H1 (cell line): ENCODE measurements around the gene CPEB3. TPM values are rescaled to one million over a fixed set of nuclear protein-coding genes. Genes with fewer than 3 reads are reported as not detected.

ENCODE experiments used
- CTCF ChIA-PET: fragments of 300-600 bp; sonication (Branson Sonifier 250); formaldehyde crosslinking; loops from one replicate; lab custom pipeline; 2021; ENCODE audit not compliant: partially characterized antibody; lab: Charles Lee
- POLR2A ChIA-PET: fragments of 300-600 bp; sonication (Branson Sonifier 250); formaldehyde crosslinking; loops from one replicate; lab custom pipeline; 2021; ENCODE audit warnings: inconsistent platforms; ENCODE audit not compliant: partially characterized antibody; lab: Charles Lee
- DNase-seq, 2 experiments: peaks; one replicate each; pipeline versions ENCODE4 v3.0.0 to v3.0.0-alpha.2; 2010 to 2022; ENCODE audit warnings: low spot score in 2 of 2, low read depth in 1 of 2, mixed read lengths in 1 of 2
- FAIRE-seq: peaks from 2 replicates; lab custom pipeline; 2011; peaks lifted over from hg19 to GRCh38; lab: Jason Lieb, UNC
- H2AFZ ChIP-seq: 2 replicates; pipeline ENCODE4 v1.8.1; 2012; ENCODE audit warnings: low read length, inconsistent platforms
- H2AK5ac ChIP-seq: 2 replicates; pipeline ENCODE4 v1.6.1; 2013; ENCODE audit warnings: low read depth, low read length
- H2BK120ac ChIP-seq: replicated peaks from 2 replicates; pipeline ENCODE3; 2013; ENCODE audit warnings: low read depth, low read length, inconsistent platforms
- H2BK12ac ChIP-seq: 2 replicates; pipeline ENCODE4 v1.6.1; 2013; ENCODE audit warnings: low read depth, low read length
- H2BK15ac ChIP-seq: 2 replicates; pipeline ENCODE4 v1.6.1; 2013; ENCODE audit warnings: low read length
- H2BK20ac ChIP-seq: 2 replicates; pipeline ENCODE4 v1.6.1; 2013; ENCODE audit warnings: low read length
- H2BK5ac ChIP-seq: 2 replicates; pipeline ENCODE4 v1.6.1; 2013; ENCODE audit warnings: low read depth, low read length
- H3K14ac ChIP-seq: 2 replicates; pipeline ENCODE4 v1.6.1; 2013; ENCODE audit warnings: inconsistent platforms; ENCODE audit not compliant: insufficient read length
- H3K18ac ChIP-seq: 2 replicates; pipeline ENCODE4 v1.6.1; 2013; ENCODE audit warnings: low read length; ENCODE audit errors: extremely low read depth
- H3K23ac ChIP-seq: 2 replicates; pipeline ENCODE4 v1.6.1; 2013; ENCODE audit warnings: inconsistent platforms; ENCODE audit not compliant: insufficient read length
- H3K23me2 ChIP-seq: 2 replicates; pipeline ENCODE4 v1.6.1; 2013; ENCODE audit warnings: low read depth, low read length
- H3K27ac ChIP-seq: 2 replicates; pipeline ENCODE4 v1.6.1; 2011; ENCODE audit warnings: low read depth, low read length, inconsistent platforms
- H3K27me3 ChIP-seq, 4 experiments: replicated peaks in 1 of 4; 1 replicate in 1 of 4; 2 replicates in 3 of 4; pipeline versions ENCODE4 v1.6.1 to v1.8.1; 2011 to 2013; ENCODE audit warnings: low read length in 3 of 4, mild to moderate bottlenecking in 3 of 4, inconsistent platforms in 2 of 4, mixed read lengths in 2 of 4, moderate library complexity in 1 of 4; ENCODE audit not compliant: control insufficient read depth in 3 of 4, insufficient read depth in 3 of 4; ENCODE audit errors: extremely low read depth in 1 of 4
- H3K36me3 ChIP-seq, 4 experiments: 2 replicates each; pipeline versions ENCODE4 v1.6.1 to v1.8.1; 2011 to 2013; ENCODE audit warnings: mild to moderate bottlenecking in 4 of 4, low read length in 3 of 4, moderate library complexity in 2 of 4, control low read depth in 1 of 4, inconsistent platforms in 1 of 4; ENCODE audit not compliant: insufficient read depth in 4 of 4, control insufficient read depth in 2 of 4
- H3K4ac ChIP-seq: replicated peaks from 2 replicates; pipeline ENCODE3; 2013; ENCODE audit warnings: low read length, low read depth, mixed read lengths, inconsistent platforms; ENCODE audit not compliant: insufficient read length
- H3K4me1 ChIP-seq, 4 experiments: replicated peaks in 1 of 4; 1 replicate in 1 of 4; 2 replicates in 3 of 4; pipeline versions ENCODE4 v1.6.1 to v1.8.1; 2011 to 2013; ENCODE audit warnings: low read length in 3 of 4, inconsistent platforms in 2 of 4, mixed read lengths in 1 of 4; ENCODE audit not compliant: insufficient read depth in 4 of 4, control insufficient read depth in 3 of 4
- H3K4me2 ChIP-seq, 2 experiments: 2 replicates each; pipeline versions ENCODE4 v1.6.1 to v1.8.1; 2011 to 2013; ENCODE audit warnings: low read depth in 2 of 2, low read length in 2 of 2, control low read depth in 1 of 2, inconsistent platforms in 1 of 2, mild to moderate bottlenecking in 1 of 2; ENCODE audit not compliant: insufficient read depth in 1 of 2
- H3K4me3 ChIP-seq, 4 experiments: fragments of 200-600, 300-600 bp in 1 of 4; sonication (generic), shearing (Covaris generic), sonication (Bioruptor Twin) in 1 of 4; 2 replicates each; pipeline versions ENCODE4 v1.5.1 to v1.8.1; 2011 to 2016; ENCODE audit warnings: low read length in 4 of 4, low read depth in 3 of 4, control low read depth in 2 of 4, inconsistent platforms in 2 of 4, mild to moderate bottlenecking in 2 of 4, mixed read lengths in 1 of 4, moderate library complexity in 1 of 4; ENCODE audit not compliant: insufficient read depth in 2 of 4; ENCODE audit errors: extremely low read depth in 1 of 4
- H3K56ac ChIP-seq: replicated peaks from 2 replicates; pipeline ENCODE3; 2013; ENCODE audit warnings: low read depth, mild to moderate bottlenecking, mixed read lengths, low read length, inconsistent platforms; ENCODE audit not compliant: insufficient read length
- H3K79me1 ChIP-seq: 2 replicates; pipeline ENCODE4 v1.6.1; 2013; ENCODE audit warnings: low read depth, low read length, control low read depth
- H3K79me2 ChIP-seq, 2 experiments: 2 replicates each; pipeline versions ENCODE4 v1.6.1 to v1.8.1; 2012 to 2013; ENCODE audit warnings: low read length in 2 of 2, mild to moderate bottlenecking in 2 of 2, inconsistent platforms in 1 of 2; ENCODE audit not compliant: insufficient read depth in 2 of 2, control insufficient read depth in 1 of 2
- H3K9ac ChIP-seq, 4 experiments: replicated peaks in 1 of 4; 1 replicate in 1 of 4; 2 replicates in 3 of 4; pipeline versions ENCODE4 v1.6.1 to v1.8.1; 2011 to 2013; ENCODE audit warnings: low read depth in 3 of 4, low read length in 3 of 4, control low read depth in 2 of 4, mild to moderate bottlenecking in 2 of 4, moderate library complexity in 2 of 4, inconsistent platforms in 1 of 4; ENCODE audit errors: extremely low read depth in 1 of 4
- H3K9me3 ChIP-seq, 2 experiments: 2 replicates each; pipeline versions ENCODE4 v1.6.1 to v1.8.1; 2012 to 2013; ENCODE audit warnings: mild to moderate bottlenecking in 2 of 2, moderate library complexity in 2 of 2, control low read depth in 1 of 2, inconsistent platforms in 1 of 2, low read depth in 1 of 2, low read length in 1 of 2, mixed read lengths in 1 of 2; ENCODE audit not compliant: insufficient read depth in 2 of 2
- H4K20me1 ChIP-seq, 2 experiments: replicated peaks in 1 of 2; 2 replicates each; pipeline versions ENCODE3 to v1.8.1; 2011 to 2013; ENCODE audit warnings: inconsistent platforms in 2 of 2, low read length in 2 of 2, mild to moderate bottlenecking in 1 of 2; ENCODE audit not compliant: insufficient read depth in 2 of 2, control insufficient read depth in 1 of 2
- H4K5ac ChIP-seq: 2 replicates; pipeline ENCODE4 v1.6.1; 2013; ENCODE audit warnings: low read length, low read depth, mixed read lengths, inconsistent platforms; ENCODE audit not compliant: insufficient read length
- H4K8ac ChIP-seq: 2 replicates; pipeline ENCODE4 v1.8.0; 2013; ENCODE audit warnings: mild to moderate bottlenecking, moderate library complexity, low read length, inconsistent platforms; ENCODE audit not compliant: insufficient read depth; ENCODE audit errors: extremely low read depth
- H4K91ac ChIP-seq: replicated peaks from 2 replicates; pipeline ENCODE3; 2013; ENCODE audit warnings: low read length, mixed read lengths, inconsistent platforms; ENCODE audit not compliant: insufficient read length
- WGBS, 2 experiments: shearing (Covaris generic) in 1 of 2; methylation state at CpG; one replicate each; pipeline versions ENCODE4 v1.1.6 to v1.1.7; 2013 to 2015; ENCODE audit warnings: low lambda C conversion rate in 2 of 2, mixed read lengths in 2 of 2, inconsistent platforms in 1 of 2, low coverage in 1 of 2, missing lambda C conversion rate in 1 of 2; ENCODE audit not compliant: insufficient replicate concordance in 2 of 2, insufficient coverage in 1 of 2, insufficient read length in 1 of 2; ENCODE audit errors: extremely low coverage in 1 of 2, missing lambda C conversion rate in 1 of 2; 5-methylcytosine and 5-hydroxymethylcytosine counted together
- polyA plus RNA-seq, 7 experiments: library from polyadenylated mRNA; depleted of rRNA in 3 of 7; stranded (reverse) in 5 of 7; unstranded in 2 of 7; fragments of >200 nt in 5 of 7; fragments of 200-250 nt in 2 of 7; gene quantifications; 1 replicate in 5 of 7; 2 replicates in 1 of 7; 4 replicates in 1 of 7; pipeline versions ENCODE4 v1.2.1 to v1.2.3, GENCODE V29; 2011 to 2013; ENCODE audit warnings: missing spikeins in 2 of 7, mixed read lengths in 2 of 7
- total RNA-seq: library from RNA; stranded (reverse); fragmentation: NEBNext Ultra II Directional; extraction: Animal tissue kit (Norgen Biotek cat#: 25700); gene quantifications from 2 replicates; pipeline ENCODE4 v1.2.1, GENCODE V29; 2021

Gene CPEB3
- total and polyA plus RNA-seq, 2 of the 8 experiments (the other 6 are each of a cell fraction or from before 2014, with no cell fraction given): 0.39 to 1.7 TPM

DNA sequence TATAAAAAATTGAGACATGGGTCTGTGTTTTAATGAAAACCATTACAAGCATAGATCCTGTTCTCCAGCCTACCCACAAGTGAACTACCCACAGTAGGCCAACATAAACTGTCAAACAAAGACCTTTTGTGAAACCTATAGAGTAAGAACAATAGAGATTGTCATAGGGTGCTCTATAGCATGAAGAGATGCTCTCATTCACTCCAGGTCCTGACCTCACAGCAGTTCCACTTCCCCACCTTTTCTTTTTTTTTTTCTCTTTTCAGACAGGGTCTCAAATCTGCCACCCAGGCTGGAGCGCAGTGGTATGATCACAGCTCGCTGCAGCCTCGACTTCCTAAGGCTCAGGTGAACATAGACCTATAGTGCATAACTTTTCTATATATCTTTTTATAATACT is 72.3 kb downstream of the CPEB3 start:
- Histone ChIP-seq H2BK5ac (no peak overlapping the region), H3K36me3 (no peaks in the 10 kb centered on the region), H3K18ac (no peak overlapping the region), H2BK20ac (no peak overlapping the region), H3K4ac (no peak overlapping the region), H3K27ac (no peak overlapping the region), H2BK12ac (no peak overlapping the region), H4K8ac (no peak overlapping the region), H3K23me2 (no peaks in the 10 kb centered on the region), H4K5ac (no peak overlapping the region), H4K20me1 (no peaks in the 10 kb centered on the region), H2BK120ac (no peak overlapping the region), H2AFZ (no peak overlapping the region), H4K91ac (no peak overlapping the region), H2AK5ac (no peak overlapping the region), H2BK15ac (no peak overlapping the region), H3K4me3 (no peak overlapping the region), H3K79me2 (no peaks in the 10 kb centered on the region), H3K4me1 (peaks cover 0 to 3% (median 1%) of the 10 kb centered on the region in 4 experiments; a peak in 2 of 7 replicates), H3K23ac (no peak overlapping the region), H3K9ac (no peak overlapping the region), H3K9me3 (no peaks in the 10 kb centered on the region), H3K27me3 (no peaks in the 10 kb centered on the region), H3K79me1 (no peaks in the 10 kb centered on the region), H3K56ac (no peak overlapping the region), H3K4me2 (no peak overlapping the region), H3K14ac (no peak overlapping the region)
- FAIRE-seq: no peak
- DNase-seq: no peak
- WGBS, 2 experiments: 82% methylated on average over 3 of the region's 3 CpGs; no CpG with 5 or more reads in 1 of the 2 experiments
- ChIA-PET POLR2A (no interaction called here), CTCF (interaction anchor here (0.5 to 6.8 kb wide), 5 partner anchors 19 to 76 kb away, joined by 3 to 34 read pairs (median 5); partner anchors contain the start of genes CPEB3 and MARCHF5)
